Brain pericyte (primary cell): ENCODE measurements around the gene FNDC11.

ENCODE experiments used
- DNase-seq: peaks from one replicate; pipeline ENCODE4 v3.0.0-alpha.2; 2012; ENCODE audit warnings: low read depth, low spot score

The FNDC11 gene

DNA sequence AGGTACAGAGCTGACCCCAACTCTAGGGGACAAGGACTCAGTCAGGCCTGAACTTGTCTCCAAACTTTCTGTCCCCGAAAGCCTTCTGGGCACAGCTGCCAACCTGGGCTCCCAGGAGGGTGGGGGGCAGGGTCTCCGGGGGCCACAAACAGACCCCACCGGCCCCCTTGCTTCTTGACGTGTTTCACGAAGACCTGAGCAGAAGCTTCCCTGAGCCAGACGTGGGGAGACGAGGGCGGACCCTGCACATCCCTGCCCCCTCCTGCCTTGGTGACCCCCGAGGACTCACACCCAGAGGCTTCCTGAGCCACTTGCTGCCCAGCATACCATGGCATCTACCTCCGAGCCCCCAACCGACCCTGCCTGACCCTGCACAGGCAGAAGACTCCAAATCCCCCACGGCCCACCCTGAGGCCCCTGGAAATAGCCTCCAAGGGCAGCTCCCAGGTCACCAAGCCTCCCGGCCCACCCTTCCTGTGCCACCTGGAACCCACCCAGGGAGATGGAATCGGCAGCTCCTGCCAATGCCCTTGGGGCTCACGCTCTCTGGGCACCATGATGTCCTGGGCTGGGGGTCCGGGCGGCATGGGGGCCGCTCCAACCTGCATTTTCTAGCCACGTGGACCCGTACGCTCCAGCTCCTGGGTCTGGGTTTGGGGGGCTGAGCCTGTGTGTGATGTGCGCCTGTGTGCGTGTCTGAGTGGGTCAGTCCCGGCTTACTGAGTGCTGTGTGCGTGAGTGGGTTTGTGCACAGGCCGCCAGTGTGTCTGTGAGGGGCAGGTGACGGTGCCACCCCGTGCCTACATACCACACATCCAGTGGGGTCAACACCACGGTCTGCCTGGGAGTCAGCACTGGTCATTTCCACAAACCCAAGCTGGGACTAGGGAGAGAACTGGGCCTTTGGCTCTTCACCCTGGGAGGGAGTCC, 14.3 kb upstream of the FNDC11 start:
- DNase-seq, result no peak

GRCh38 chr20:63540417-63541186, 13.4 kb upstream of the FNDC11 start:
- no peak for DNase-seq

- no peak for DNase-seq
Observed at GRCh38 chr20:63541371-63541770, 12.6 kb upstream of the FNDC11 start.

GRCh38 chr20:63542031-63542559, 11.9 kb upstream of the FNDC11 start:
- no peak for DNase-seq

- DNase-seq, result no peak
Observed at GRCh38 chr20:63542696-63543095, 11.3 kb upstream of the FNDC11 start.

DNA sequence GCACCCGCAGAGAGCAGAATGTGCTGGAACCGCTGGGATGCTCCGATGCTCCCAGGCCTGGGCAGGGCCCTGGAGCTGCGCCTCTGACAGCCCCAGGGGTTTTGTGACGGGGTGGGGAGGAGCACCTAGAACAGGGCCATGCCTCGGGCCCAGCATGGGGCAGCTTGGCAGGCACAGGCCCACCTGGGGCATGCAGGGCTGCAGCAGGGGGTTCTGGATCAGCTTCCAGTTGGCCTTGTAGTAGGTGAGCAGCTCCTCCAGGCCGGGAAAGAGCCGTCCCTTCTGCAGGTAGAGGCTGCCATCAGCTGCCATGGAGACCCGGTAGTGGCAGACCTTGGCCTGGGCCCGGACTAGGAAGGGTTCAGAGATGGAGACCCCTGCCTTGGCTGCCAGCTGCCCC, 10.8 kb upstream of the FNDC11 start:
- DNase-seq, result no peak

DNA sequence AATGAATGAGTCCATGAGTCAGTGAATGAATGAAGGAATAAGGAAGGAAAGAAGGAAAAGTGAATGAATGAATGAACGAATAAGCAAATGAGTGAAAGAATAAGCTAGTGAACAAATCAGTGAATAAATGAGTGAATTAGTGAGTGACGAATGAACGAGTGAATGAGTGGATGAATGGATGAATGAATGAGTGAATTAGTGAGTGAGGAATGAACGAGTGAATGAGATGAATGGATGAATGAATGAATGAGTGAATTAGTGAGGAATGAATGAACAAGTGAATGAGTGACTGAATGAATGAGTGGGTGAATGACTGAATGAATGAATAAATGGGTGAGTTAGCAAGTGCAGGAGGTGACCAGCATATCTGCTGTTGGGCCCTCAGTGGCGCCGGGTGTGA, 10.2 kb upstream of the FNDC11 start:
- DNase-seq, result no peak

DNA sequence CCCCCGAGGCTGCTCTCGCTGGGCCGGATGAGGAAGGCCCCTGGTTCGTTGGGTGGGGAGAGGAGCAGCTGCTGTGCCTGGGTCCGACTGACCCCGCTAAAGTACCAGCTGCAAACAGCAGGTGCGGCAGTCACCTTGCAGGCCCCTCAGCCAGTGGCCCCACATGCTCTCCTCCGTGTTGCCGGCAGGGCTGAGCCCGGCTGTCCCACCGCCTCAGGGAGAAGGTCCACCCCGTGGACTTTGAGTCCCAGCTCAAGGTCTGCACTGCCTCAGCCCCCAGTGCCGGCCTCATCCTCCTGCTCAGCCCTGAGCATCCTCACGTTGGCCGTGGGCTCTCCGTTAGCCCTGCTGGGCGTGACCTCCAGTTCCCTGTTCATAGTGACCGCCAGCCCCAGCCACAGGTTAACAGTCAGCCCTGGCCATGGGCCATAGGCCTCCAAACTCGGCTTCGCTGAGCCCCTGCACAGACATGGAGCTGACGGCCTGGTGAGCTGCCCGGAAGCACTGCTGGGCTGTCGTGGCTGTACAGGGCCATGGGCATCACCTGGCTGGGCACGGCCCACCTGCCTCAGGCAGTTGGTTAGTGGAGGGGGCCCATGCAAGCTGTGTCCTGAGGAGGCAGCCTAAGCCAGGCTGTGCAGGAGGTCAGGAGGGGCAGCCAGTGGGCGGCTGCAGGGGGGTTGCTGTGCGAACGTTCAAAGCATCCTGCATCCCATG, 9.6 kb upstream of the FNDC11 start:
- no peak for DNase-seq

DNA sequence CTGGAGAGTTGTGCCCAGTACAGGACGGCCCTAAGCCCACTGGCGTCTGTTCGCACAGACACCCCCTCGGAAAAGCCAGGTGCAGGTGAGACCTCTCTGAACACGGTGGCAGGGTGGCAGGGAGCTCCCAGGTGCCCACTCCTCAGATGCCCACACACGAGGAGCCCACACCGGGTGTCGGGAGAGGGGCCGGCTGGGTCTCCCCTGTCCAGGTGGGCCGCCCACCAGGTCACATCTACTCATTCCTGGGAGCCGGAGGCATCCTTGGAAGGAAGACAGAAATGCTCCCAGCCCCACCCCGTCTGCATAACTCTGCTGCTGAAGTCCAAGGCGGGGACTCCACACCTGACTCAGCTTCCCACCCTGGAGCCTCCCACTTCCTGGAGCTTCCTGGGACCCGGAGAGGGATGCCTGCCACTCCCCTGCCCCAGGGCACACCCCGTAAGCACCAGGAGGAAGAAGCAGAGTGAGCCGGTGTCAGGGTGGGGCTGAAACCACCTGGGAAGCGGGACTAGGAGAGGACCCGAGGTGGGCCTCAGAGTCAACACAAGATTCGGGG, 8.9 kb upstream of the FNDC11 start:
- DNase-seq, result no peak

- no peak for DNase-seq
Observed at GRCh38 chr20:63545814-63546213, 8.1 kb upstream of the FNDC11 start.

DNA sequence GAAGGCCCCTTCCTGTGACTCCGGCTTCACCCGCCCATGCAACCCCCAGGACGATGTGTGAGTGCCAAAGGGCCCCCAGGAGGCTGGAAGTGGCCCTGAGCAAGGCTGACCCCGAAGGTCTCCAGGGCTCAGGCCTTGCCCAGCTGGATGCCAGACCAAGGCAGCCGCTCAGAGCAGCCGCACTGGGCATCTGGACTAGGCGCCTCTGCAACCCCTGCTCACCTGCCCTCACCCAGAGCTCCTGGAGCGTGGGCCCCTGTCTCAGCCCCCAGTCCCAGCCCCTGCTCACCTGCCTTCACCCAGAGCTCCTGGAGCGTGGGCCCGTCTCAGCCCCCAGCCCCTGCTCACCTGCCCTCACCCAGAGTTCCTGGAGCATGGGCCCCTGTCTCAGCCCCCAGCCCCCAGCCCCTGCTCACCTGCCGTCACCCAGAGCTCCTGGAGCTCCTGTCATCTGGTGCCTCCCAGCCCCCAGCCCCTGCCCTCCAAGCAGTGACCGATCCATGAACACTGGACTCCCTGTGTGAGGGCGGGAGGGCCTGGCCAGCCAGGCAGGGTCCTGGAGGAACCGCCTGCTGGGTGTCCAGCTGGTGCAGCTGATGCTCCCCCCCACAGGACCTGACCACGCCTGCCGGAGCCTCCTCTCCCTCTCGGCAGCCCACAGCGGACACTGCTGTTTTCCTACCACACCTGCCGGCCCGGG, 7.6 kb upstream of the FNDC11 start:
- no peak for DNase-seq

- DNase-seq, result no peak
Observed at GRCh38 chr20:63546956-63547724, 6.8 kb upstream of the FNDC11 start.

DNA sequence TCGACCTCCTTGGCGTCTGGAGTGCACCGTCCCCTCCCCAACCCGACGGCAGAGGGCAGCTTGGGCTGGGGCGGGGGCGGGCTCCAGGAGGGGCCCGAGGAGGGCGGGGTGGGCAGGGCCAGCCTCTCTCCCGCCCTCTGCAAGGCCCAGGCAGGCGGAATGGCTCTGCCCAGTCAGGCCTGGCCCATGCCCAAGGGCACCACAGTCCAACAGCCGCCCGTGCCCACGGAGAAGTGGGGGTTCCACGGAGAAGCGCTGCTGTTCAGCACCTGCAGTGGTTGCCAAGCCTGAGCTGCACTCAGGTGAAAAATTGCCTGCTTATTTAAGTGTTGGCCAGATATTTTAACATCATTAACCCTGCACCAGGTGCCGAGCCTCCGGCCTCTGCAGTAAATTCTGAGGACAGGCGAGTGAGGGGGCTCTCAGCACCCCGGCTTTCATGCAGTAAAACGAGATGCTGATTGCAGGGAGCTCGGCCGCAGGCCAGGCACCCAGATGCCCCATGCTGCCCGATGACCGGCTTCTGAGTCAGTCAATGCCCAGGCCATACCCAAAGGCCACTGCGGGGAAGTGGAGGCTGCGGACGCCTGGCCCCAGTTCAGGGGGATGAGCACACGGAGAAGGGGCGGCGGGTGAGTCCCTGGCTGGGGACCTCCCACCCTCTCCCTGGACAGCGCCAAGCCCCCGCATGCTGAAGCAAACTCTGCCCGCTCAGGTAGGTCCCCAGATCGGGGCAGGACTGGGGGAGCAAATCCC, 6.1 kb upstream of the FNDC11 start, which contains the start of gene SRMS:
SRMS (minus strand) TSS at position 25 of the 756 bp plus-strand sequence. CDS start 286 bp downstream, outside the sequence.
- DNase-seq, result no peak

GRCh38 chr20:63548542-63548941, 5.4 kb upstream of the FNDC11 start:
- DNase-seq, result no peak

DNA sequence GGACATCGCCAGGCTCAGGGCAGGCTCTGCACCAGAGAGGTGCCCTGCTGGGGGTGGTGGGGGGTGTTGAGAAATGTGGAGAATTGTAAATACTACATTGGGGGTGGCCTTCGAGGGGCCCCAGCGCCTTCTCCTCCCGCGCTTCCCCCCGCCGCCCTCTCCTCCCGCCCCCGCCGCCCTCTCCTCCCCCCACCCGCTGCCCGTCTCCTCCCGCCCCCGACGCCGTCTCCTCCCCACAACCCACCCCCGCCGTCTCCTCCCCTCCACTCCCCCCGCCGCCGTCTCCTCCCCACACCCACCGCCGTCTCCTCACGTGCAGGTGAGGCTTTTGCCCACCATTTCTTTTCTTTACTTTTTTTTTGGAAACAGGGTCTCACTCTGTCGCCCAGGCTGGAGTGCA, 4.9 kb upstream of the FNDC11 start:
- no peak for DNase-seq

DNA sequence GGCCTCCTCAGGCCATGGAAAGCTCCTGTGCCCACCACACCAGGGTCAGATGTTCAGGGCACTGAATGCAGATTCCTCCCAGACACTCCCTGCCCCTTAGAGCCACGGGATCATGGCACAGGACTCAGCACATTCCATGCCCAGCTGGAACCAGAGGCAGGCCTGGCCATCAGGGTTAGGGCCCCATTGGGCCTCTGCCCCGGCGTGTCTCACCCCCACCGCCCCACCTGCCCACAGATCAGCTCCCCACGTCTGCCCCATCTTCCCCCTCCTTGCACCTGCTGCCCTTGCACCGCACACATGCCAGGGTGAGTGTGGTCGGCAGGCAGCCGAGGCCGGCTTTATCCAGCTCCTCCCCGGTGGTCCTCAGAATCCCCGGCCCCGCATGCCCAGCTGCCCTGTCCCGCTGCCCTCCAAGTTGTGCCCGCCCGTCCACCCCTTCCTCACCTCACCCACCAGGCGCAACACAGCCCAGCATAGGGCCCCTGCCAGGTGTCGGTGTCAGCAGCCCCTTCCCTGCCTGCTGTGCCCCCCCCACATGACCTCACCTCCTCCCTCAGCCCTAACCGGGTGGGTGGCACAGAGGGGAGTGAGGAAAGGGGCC, 4.2 kb upstream of the FNDC11 start:
- no peak for DNase-seq

DNA sequence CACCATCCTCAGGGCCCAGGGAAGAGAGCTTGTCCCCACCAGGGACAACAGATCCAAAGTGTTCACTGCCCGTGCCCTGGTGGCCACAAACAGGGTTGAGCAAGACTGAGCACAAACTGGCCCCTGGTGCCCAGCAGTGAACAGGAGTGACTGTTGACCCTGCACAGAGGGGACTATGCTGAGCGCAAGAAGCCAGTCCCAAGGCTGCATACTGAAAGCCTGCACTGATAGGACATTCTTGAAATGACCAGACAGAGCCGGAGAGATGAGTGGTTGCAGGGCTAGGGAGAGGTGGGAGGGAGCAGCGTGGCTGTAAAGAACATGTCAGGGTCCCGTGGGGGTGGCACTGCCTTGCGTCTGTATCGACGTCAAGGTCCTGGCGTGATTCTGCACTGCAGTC, 2.9 kb upstream of the FNDC11 start:
- DNase-seq, result no peak

GRCh38 chr20:63552481-63553249, 1.3 kb upstream of the FNDC11 start:
- no peak for DNase-seq
